Measurements from ENCODE around the gene DDX3X.
"Not testable (repeated sequence)": the region's sequence is repeated elsewhere in the genome, so short reads cannot be mapped to it uniquely, and the experiment has no call there.

The DDX3X gene

DNA sequence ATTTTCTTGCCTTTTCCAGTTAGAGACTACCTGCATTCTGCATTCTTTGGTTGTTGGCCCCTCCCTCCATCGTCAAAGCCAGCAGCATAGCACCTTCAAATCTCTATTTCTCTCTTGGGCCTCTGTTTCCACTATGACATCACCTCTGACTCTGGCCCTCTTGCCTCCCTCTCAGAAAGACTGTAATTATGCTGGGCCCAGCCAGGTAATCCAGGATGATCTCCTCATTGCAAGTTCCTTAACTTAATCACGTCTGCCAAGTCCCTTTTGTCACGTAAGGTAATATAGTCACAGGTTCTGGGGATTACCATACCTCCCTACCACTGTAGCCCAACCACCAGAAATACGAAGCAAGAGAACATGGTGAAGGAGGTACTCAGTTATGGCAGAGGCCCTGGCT, 73.9 kb downstream of the DDX3X start:
- Histone ChIP-seq H4K91ac (ENCODE audit: low read length) (no peak overlapping the region), H2BK12ac (ENCODE audit: low read length in 2 of 2) (no peak overlapping the region), H2BK5ac (ENCODE audit: low read depth, low read length, poor library complexity, severe bottlenecking) (no peak overlapping the region), H2AK5ac (ENCODE audit: low read length, severe bottlenecking) (no peak overlapping the region), H3K79me1 (replicated peaks; ENCODE audit: low read length, poor library complexity, severe bottlenecking) (no peaks in the 10 kb centered on the region), H3K36me3 (ENCODE audit: control insufficient read depth in 1 of 2, insufficient read depth in 2 of 2, low read depth in 1 of 2, low read length in 2 of 2) (no peaks in the 10 kb centered on the region), H3K14ac (ENCODE audit: low read length in 2 of 2) (no peak overlapping the region), H3K4me3 (ENCODE audit: insufficient read depth in 1 of 2, low read depth in 1 of 2, low read length in 2 of 2) (no peak overlapping the region), H3K9me3 (ENCODE audit: control insufficient read depth, low read length) (no peaks in the 10 kb centered on the region), H3K4ac (ENCODE audit: low read depth in 1 of 2, low read length in 2 of 2) (no peak overlapping the region), H2BK15ac (ENCODE audit: low read depth, poor library complexity, severe bottlenecking) (no peak overlapping the region), H3K18ac (ENCODE audit: low read depth in 1 of 2, low read length in 2 of 2) (no peak overlapping the region), H3K23ac (ENCODE audit: low read length in 2 of 2) (no peak overlapping the region), H2BK120ac (ENCODE audit: low read depth, low read length) (no peak overlapping the region), H4K8ac (ENCODE audit: low read length) (no peak overlapping the region), H3K27ac (ENCODE audit: low read length, poor library complexity, severe bottlenecking) (no peak overlapping the region), H2AFZ (ENCODE audit: low read depth, low read length) (no peak overlapping the region), H3K9ac (ENCODE audit: low read length) (no peak overlapping the region), H3K4me2 (ENCODE audit: low read length, poor library complexity, severe bottlenecking) (no peak overlapping the region), H3K27me3 (ENCODE audit: control insufficient read depth in 1 of 2, insufficient read depth in 1 of 2, low read length in 2 of 2) (peaks cover 0 to 28% of the 10 kb centered on the region in 2 experiments), H3K4me1 (ENCODE audit: control insufficient read depth, insufficient read depth, low read depth, low read length) (no peaks in the 10 kb centered on the region)
- 91% methylated on average over 1 of the region's 4 CpGs for WGBS
- DNase-seq = no peak

DNA sequence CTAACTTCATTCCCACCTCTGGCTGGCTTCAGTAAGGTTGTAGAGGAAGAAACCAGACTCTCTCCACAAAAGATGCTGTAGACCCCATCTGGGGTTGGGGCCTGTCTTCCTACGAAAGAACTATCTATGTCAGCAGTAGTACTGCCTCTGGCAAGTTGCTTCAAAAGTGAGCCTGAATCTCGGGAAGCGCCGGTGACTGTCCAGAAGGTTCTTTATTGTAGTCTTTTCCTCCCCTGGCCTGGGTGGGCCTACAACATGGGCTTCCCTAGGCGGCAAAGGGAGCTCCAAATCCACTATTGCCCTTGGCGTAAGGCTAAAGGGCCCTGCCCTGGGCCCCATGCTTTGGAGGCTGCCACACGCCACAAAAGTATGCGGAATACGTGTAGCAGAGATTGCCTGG, 74.6 kb downstream of the DDX3X start:
- no peaks in the 10 kb centered on the region for H3K4me1 ChIP-seq (ENCODE audit: control insufficient read depth, insufficient read depth, low read depth, low read length)
- H3K9me3 ChIP-seq (ENCODE audit: control insufficient read depth, low read length) = no peaks in the 10 kb centered on the region
- no peak for DNase-seq
- H4K91ac ChIP-seq (ENCODE audit: low read length) = no peak overlapping the region
- no peak overlapping the region for H3K4ac ChIP-seq (ENCODE audit: low read depth in 1 of 2, low read length in 2 of 2)
- H3K36me3 ChIP-seq (ENCODE audit: control insufficient read depth in 1 of 2, insufficient read depth in 2 of 2, low read depth in 1 of 2, low read length in 2 of 2) = no peaks in the 10 kb centered on the region
- H2BK12ac ChIP-seq (ENCODE audit: low read length in 2 of 2) = no peak overlapping the region
- no peak overlapping the region for H2BK15ac ChIP-seq (ENCODE audit: low read depth, poor library complexity, severe bottlenecking)
- H3K23ac ChIP-seq (ENCODE audit: low read length in 2 of 2) = no peak overlapping the region
- H2BK5ac ChIP-seq (ENCODE audit: low read depth, low read length, poor library complexity, severe bottlenecking) = no peak overlapping the region
- WGBS = 97% methylated on average over 9 of the region's 9 CpGs
- H3K4me2 ChIP-seq (ENCODE audit: low read length, poor library complexity, severe bottlenecking) = no peak overlapping the region
- no peaks in the 10 kb centered on the region for H3K79me1 ChIP-seq (replicated peaks; ENCODE audit: low read length, poor library complexity, severe bottlenecking)
- no peak overlapping the region for H4K8ac ChIP-seq (ENCODE audit: low read length)
- no peak overlapping the region for H3K18ac ChIP-seq (ENCODE audit: low read depth in 1 of 2, low read length in 2 of 2)
- no peak overlapping the region for H2AFZ ChIP-seq (ENCODE audit: low read depth, low read length)
- no peak overlapping the region for H3K14ac ChIP-seq (ENCODE audit: low read length in 2 of 2)
- no peak overlapping the region for H2BK120ac ChIP-seq (ENCODE audit: low read depth, low read length)
- peaks cover 0 to 28% of the 10 kb centered on the region in 2 experiments for H3K27me3 ChIP-seq (ENCODE audit: control insufficient read depth in 1 of 2, insufficient read depth in 1 of 2, low read length in 2 of 2)
- H3K9ac ChIP-seq (ENCODE audit: low read length) = no peak overlapping the region
- H3K4me3 ChIP-seq (ENCODE audit: insufficient read depth in 1 of 2, low read depth in 1 of 2, low read length in 2 of 2) = no peak overlapping the region
- H2AK5ac ChIP-seq (ENCODE audit: low read length, severe bottlenecking) = no peak overlapping the region
- no peak overlapping the region for H3K27ac ChIP-seq (ENCODE audit: low read length, poor library complexity, severe bottlenecking)

- Histone ChIP-seq H3K4me3 (ENCODE audit: insufficient read depth in 1 of 2, low read depth in 1 of 2, low read length in 2 of 2) (no peak overlapping the region), H3K4me2 (ENCODE audit: low read length, poor library complexity, severe bottlenecking) (no peak overlapping the region), H3K18ac (ENCODE audit: low read depth in 1 of 2, low read length in 2 of 2) (no peak overlapping the region), H3K36me3 (ENCODE audit: control insufficient read depth in 1 of 2, insufficient read depth in 2 of 2, low read depth in 1 of 2, low read length in 2 of 2) (no peaks in the 10 kb centered on the region), H2AK5ac (ENCODE audit: low read length, severe bottlenecking) (no peak overlapping the region), H3K79me1 (replicated peaks; ENCODE audit: low read length, poor library complexity, severe bottlenecking) (no peaks in the 10 kb centered on the region), H2BK15ac (ENCODE audit: low read depth, poor library complexity, severe bottlenecking) (no peak overlapping the region), H2BK5ac (ENCODE audit: low read depth, low read length, poor library complexity, severe bottlenecking) (no peak overlapping the region), H2AFZ (ENCODE audit: low read depth, low read length) (no peak overlapping the region), H4K91ac (ENCODE audit: low read length) (no peak overlapping the region), H3K27me3 (ENCODE audit: control insufficient read depth in 1 of 2, insufficient read depth in 1 of 2, low read length in 2 of 2) (peaks cover 0 to 28% of the 10 kb centered on the region in 2 experiments), H4K8ac (ENCODE audit: low read length) (no peak overlapping the region), H2BK120ac (ENCODE audit: low read depth, low read length) (no peak overlapping the region), H3K9ac (ENCODE audit: low read length) (no peak overlapping the region), H3K14ac (ENCODE audit: low read length in 2 of 2) (no peak overlapping the region), H2BK12ac (ENCODE audit: low read length in 2 of 2) (no peak overlapping the region), H3K27ac (ENCODE audit: low read length, poor library complexity, severe bottlenecking) (no peak overlapping the region), H3K9me3 (ENCODE audit: control insufficient read depth, low read length) (no peaks in the 10 kb centered on the region), H3K23ac (ENCODE audit: low read length in 2 of 2) (no peak overlapping the region), H3K4ac (ENCODE audit: low read depth in 1 of 2, low read length in 2 of 2) (no peak overlapping the region), H3K4me1 (ENCODE audit: control insufficient read depth, insufficient read depth, low read depth, low read length) (no peaks in the 10 kb centered on the region)
- 80% methylated on average over 1 of the region's 5 CpGs for WGBS
- DNase-seq = no peak
These were observed 75.0 kb downstream of the DDX3X start for GRCh38 chrX:41409006-41409405.

- H2BK12ac ChIP-seq (ENCODE audit: low read length in 2 of 2) = not testable (repeated sequence)
These were observed 77.3 kb downstream of the DDX3X start for GRCh38 chrX:41411222-41411621.

More at GRCh38 chrX:41411222-41411621, 77.3 kb downstream of the DDX3X start:
- not testable (repeated sequence) for H3K4ac ChIP-seq (ENCODE audit: low read depth in 1 of 2, low read length in 2 of 2); H2BK5ac ChIP-seq (ENCODE audit: low read depth, low read length, poor library complexity, severe bottlenecking); DNase-seq; H3K36me3 ChIP-seq (ENCODE audit: control insufficient read depth in 1 of 2, insufficient read depth in 2 of 2, low read depth in 1 of 2, low read length in 2 of 2); H3K14ac ChIP-seq (ENCODE audit: low read length in 2 of 2); H3K4me1 ChIP-seq (ENCODE audit: control insufficient read depth, insufficient read depth, low read depth, low read length); H3K9me3 ChIP-seq (ENCODE audit: control insufficient read depth, low read length); H2BK120ac ChIP-seq (ENCODE audit: low read depth, low read length); H4K8ac ChIP-seq (ENCODE audit: low read length); H4K91ac ChIP-seq (ENCODE audit: low read length); H3K18ac ChIP-seq (ENCODE audit: low read depth in 1 of 2, low read length in 2 of 2); H3K4me2 ChIP-seq (ENCODE audit: low read length, poor library complexity, severe bottlenecking); H2AK5ac ChIP-seq (ENCODE audit: low read length, severe bottlenecking); H2AFZ ChIP-seq (ENCODE audit: low read depth, low read length); H3K79me1 ChIP-seq (replicated peaks; ENCODE audit: low read length, poor library complexity, severe bottlenecking); H3K27ac ChIP-seq (ENCODE audit: low read length, poor library complexity, severe bottlenecking); H3K23ac ChIP-seq (ENCODE audit: low read length in 2 of 2); H3K4me3 ChIP-seq (ENCODE audit: insufficient read depth in 1 of 2, low read depth in 1 of 2, low read length in 2 of 2); H2BK15ac ChIP-seq (ENCODE audit: low read depth, poor library complexity, severe bottlenecking); H3K9ac ChIP-seq (ENCODE audit: low read length)
- WGBS = 100% methylated on average over 5 of the region's 10 CpGs
- peaks cover 0 to 21% of the 10 kb centered on the region in 2 experiments for H3K27me3 ChIP-seq (ENCODE audit: control insufficient read depth in 1 of 2, insufficient read depth in 1 of 2, low read length in 2 of 2)
